Testis (tissue), 2 donors: ENCODE results near the gene ACSM2B.

ENCODE experiments used
- CTCF ChIP-seq, 3 experiments: fragments of 450-650 bp in 2 of 3; fragments of 200-600 bp in 1 of 3; sonication (generic) in 1 of 3; IDR thresholded peaks; one replicate each; pipeline ENCODE4 v1.5.1; 2016 to 2019; ENCODE audit warnings: antibody characterized with exemption in 3 of 3, mild to moderate bottlenecking in 2 of 3, moderate library complexity in 1 of 3
- POLR2A ChIP-seq: fragments of 450-650 bp; IDR thresholded peaks from one replicate; pipeline ENCODE4 v1.6.1; 2017; ENCODE audit warnings: antibody characterized with exemption, mild to moderate bottlenecking, moderate library complexity

GRCh38 chr16:20515688-20516090, 60.5 kb downstream of the ACSM2B start:
- TF ChIP-seq CTCF (IDR thresholded peaks at IDR 0.05) = no peak
- TF ChIP-seq POLR2A = no peak
